DND-41 (cell line): ENCODE data around the gene RAMACL.

Experiments
- CTCF ChIP-seq: IDR thresholded peaks from 2 replicates; pipeline ENCODE4 v1.5.1; 2012; ENCODE audit warnings: borderline replicate concordance, low read length, moderate library complexity, mild to moderate bottlenecking; ENCODE audit not compliant: poor library complexity, severe bottlenecking; ENCODE audit errors: extremely low read depth
- EZH2 ChIP-seq: IDR thresholded peaks from 3 replicates; pipeline ENCODE4 v1.6.1; 2012; ENCODE audit warnings: borderline replicate concordance, low read depth, mild to moderate bottlenecking, moderate library complexity, low read length, inconsistent platforms; ENCODE audit not compliant: severe bottlenecking

DNA sequence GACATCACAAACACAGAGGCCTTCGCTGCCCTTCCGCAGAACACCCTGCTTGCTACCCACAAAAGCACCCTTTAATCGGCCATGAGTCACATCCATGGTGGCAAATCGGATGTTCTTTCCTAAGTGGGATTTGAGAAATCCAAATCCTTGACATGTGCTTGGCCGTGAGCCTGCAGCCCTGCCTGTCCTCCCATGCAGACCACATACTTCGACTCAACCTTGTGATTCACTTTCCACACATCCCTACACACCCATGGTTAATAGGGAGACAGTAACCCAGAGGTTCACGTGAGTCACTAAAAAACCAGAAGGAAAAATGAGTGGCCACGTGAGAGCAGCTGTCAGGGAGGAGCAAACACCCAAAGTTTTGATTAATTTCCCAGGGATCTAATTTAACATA, 19.4 kb downstream of the RAMACL start:
- TF ChIP-seq CTCF: no peak
- TF ChIP-seq EZH2: no peak
